MM.1S (cell line): Measurements from ENCODE around the gene MMADHC.

Experiments used
- DNase-seq: peaks from one replicate; pipeline ENCODE4 v3.0.0-alpha.2; 2015
- H2AFZ ChIP-seq: fragments of 300-600 bp; sonication (generic); 2 replicates; pipeline ENCODE4 v1.6.0; 2016; ENCODE audit warnings: antibody characterized with exemption, low read length
- H3F3A ChIP-seq: fragments of 300-600 bp; sonication (generic); 2 replicates; pipeline ENCODE4 v1.6.1; 2016; ENCODE audit warnings: mild to moderate bottlenecking, antibody characterized with exemption, low read length, moderate library complexity, mixed read lengths; ENCODE audit not compliant: insufficient read depth
- H3K27ac ChIP-seq: fragments of 300-600 bp; sonication (generic); 2 replicates; pipeline ENCODE4 v1.5.1; 2016; ENCODE audit warnings: mild to moderate bottlenecking, low read length
- H3K27me3 ChIP-seq: fragments of 300-600 bp; sonication (generic); replicated peaks from 2 replicates; pipeline ENCODE4 v1.6.0; 2016; ENCODE audit warnings: low read length; ENCODE audit not compliant: insufficient read depth
- H3K36me3 ChIP-seq: fragments of 300-600 bp; sonication (generic); replicated peaks from 2 replicates; pipeline ENCODE4 v1.6.1; 2016; ENCODE audit warnings: mild to moderate bottlenecking, low read length, mixed read lengths; ENCODE audit not compliant: insufficient read depth
- H3K4me1 ChIP-seq: fragments of 300-600 bp; sonication (generic); 2 replicates; pipeline ENCODE4 v1.6.1; 2016; ENCODE audit warnings: low read length, mixed read lengths
- H3K4me2 ChIP-seq: fragments of 300-600 bp; sonication (generic); 2 replicates; pipeline ENCODE4 v1.6.0; 2016; ENCODE audit warnings: low read depth, low read length
- H3K4me3 ChIP-seq: fragments of 300-600 bp; sonication (generic); 2 replicates; pipeline ENCODE4 v1.5.1; 2016; ENCODE audit warnings: low read length, mixed read lengths
- H3K79me2 ChIP-seq: fragments of 300-600 bp; sonication (generic); 2 replicates; pipeline ENCODE4 v1.6.1; 2016; ENCODE audit warnings: mixed run types, low read length, mixed read lengths
- H3K9ac ChIP-seq: fragments of 300-600 bp; sonication (generic); 2 replicates; pipeline ENCODE4 v1.6.1; 2016; ENCODE audit warnings: low read length, mixed read lengths
- H3K9me2 ChIP-seq: fragments of 300-600 bp; sonication (generic); replicated peaks from 2 replicates; pipeline ENCODE4 v1.6.1; 2016; ENCODE audit warnings: mild to moderate bottlenecking, low read length, mixed read lengths; ENCODE audit not compliant: insufficient read depth
- H3K9me3 ChIP-seq: fragments of 300-600 bp; sonication (generic); replicated peaks from 2 replicates; pipeline ENCODE4 v1.6.1; 2016; ENCODE audit warnings: mild to moderate bottlenecking, low read length, mixed read lengths; ENCODE audit not compliant: insufficient read depth
- H4K20me1 ChIP-seq: fragments of 300-600 bp; sonication (generic); 2 replicates; pipeline ENCODE4 v1.6.1; 2016; ENCODE audit warnings: mild to moderate bottlenecking, low read length, moderate library complexity, mixed read lengths; ENCODE audit not compliant: insufficient read depth
- EZH2 ChIP-seq: fragments of 300-600 bp; sonication (generic); optimal IDR thresholded peaks from 2 replicates; pipeline ENCODE3; 2017; ENCODE audit warnings: low read depth, mild to moderate bottlenecking, antibody characterized with exemption, low read length, mixed read lengths
- EZH2phosphoT487 ChIP-seq: fragments of 300-600 bp; sonication (generic); IDR thresholded peaks from 2 replicates; pipeline ENCODE4 v1.6.1; 2018; ENCODE audit warnings: antibody characterized with exemption, low read length
- TF ChIP-seq, protein P1 (sequence below): fragments of 300-600 bp; sonication (generic); IDR thresholded peaks from 2 replicates; pipeline ENCODE4 v1.5.1; 2016; ENCODE audit warnings: antibody characterized with exemption, low read length, mixed read lengths

MMADHC gene

DNA sequence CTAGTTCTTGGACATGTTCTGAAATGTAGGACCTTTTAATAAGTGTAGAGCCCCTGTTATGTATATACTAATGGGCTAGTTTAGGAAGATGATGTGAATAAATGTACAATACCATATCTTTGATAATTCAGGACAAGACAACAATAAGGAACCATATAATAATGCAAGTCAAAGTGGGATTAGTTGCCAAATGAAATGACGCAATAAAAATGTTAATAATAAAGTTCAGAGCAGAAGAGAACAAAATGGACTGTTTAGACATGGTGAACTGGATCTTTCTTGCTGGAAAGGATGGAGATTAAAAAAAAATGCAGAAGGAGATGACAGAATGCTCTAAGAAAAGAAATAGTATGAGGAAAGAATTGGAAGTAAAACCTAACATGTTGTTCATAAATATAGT is 43.7 kb downstream of the MMADHC start:
- no peaks in the 10 kb centered on the region for H3K79me2 ChIP-seq
- H3K4me2 ChIP-seq: no peak overlapping the region
- no peaks in the 10 kb centered on the region for H3K27me3 ChIP-seq
- no peaks in the 10 kb centered on the region for H3K9me3 ChIP-seq
- no peaks in the 10 kb centered on the region for H3K9me2 ChIP-seq
- no peak overlapping the region for H3K27ac ChIP-seq
- no peak overlapping the region for H3K4me3 ChIP-seq
- no peak for DNase-seq
- H3K4me1 ChIP-seq: 0 out of 2 replicates have a peak, but pooled peaks cover 4% of the 10 kb centered on the region
- TF ChIP-seq EZH2phosphoT487: no peak
- no peaks in the 10 kb centered on the region for H3K36me3 ChIP-seq
- H4K20me1 ChIP-seq: no peaks in the 10 kb centered on the region
- H3F3A ChIP-seq: no peaks in the 10 kb centered on the region
- no peak overlapping the region for H2AFZ ChIP-seq
- H3K9ac ChIP-seq: no peak overlapping the region

DNA sequence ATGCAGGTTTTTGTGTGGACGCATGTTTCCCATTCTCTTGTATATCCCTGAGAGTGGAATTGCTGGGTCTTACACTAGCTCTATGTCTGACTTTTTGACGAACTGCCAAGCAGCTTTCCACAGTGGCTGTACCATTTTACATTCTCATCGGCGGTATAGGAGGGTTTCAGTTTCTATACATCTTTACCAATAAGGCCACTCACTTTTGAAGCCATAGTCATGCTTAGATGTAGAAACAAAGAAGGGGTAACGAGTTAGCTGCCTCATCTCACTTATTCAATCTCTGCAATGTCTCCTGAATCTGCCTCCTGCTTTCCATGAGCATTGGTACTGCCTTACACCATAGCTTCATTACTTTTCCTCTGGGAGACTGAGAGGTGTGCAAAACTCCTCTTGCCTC is 47.4 kb downstream of the MMADHC start:
- Histone ChIP-seq H3K27me3 (no peaks in the 10 kb centered on the region), H3K79me2 (no peaks in the 10 kb centered on the region), H2AFZ (no peak overlapping the region), H3K9me2 (no peaks in the 10 kb centered on the region), H3K27ac (no peak overlapping the region), H3K36me3 (no peaks in the 10 kb centered on the region), H3F3A (no peaks in the 10 kb centered on the region), H3K4me1 (0 out of 2 replicates have a peak, but pooled peaks cover 7% of the 10 kb centered on the region), H3K9me3 (no peaks in the 10 kb centered on the region), H3K9ac (no peak overlapping the region), H3K4me2 (no peak overlapping the region), H3K4me3 (no peak overlapping the region), H4K20me1 (no peaks in the 10 kb centered on the region)
- no peak for DNase-seq
- TF ChIP-seq EZH2: no peak
- TF ChIP-seq, protein P1, sequence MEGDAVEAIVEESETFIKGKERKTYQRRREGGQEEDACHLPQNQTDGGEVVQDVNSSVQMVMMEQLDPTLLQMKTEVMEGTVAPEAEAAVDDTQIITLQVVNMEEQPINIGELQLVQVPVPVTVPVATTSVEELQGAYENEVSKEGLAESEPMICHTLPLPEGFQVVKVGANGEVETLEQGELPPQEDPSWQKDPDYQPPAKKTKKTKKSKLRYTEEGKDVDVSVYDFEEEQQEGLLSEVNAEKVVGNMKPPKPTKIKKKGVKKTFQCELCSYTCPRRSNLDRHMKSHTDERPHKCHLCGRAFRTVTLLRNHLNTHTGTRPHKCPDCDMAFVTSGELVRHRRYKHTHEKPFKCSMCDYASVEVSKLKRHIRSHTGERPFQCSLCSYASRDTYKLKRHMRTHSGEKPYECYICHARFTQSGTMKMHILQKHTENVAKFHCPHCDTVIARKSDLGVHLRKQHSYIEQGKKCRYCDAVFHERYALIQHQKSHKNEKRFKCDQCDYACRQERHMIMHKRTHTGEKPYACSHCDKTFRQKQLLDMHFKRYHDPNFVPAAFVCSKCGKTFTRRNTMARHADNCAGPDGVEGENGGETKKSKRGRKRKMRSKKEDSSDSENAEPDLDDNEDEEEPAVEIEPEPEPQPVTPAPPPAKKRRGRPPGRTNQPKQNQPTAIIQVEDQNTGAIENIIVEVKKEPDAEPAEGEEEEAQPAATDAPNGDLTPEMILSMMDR: no peak
- no peak for TF ChIP-seq EZH2phosphoT487

DNA sequence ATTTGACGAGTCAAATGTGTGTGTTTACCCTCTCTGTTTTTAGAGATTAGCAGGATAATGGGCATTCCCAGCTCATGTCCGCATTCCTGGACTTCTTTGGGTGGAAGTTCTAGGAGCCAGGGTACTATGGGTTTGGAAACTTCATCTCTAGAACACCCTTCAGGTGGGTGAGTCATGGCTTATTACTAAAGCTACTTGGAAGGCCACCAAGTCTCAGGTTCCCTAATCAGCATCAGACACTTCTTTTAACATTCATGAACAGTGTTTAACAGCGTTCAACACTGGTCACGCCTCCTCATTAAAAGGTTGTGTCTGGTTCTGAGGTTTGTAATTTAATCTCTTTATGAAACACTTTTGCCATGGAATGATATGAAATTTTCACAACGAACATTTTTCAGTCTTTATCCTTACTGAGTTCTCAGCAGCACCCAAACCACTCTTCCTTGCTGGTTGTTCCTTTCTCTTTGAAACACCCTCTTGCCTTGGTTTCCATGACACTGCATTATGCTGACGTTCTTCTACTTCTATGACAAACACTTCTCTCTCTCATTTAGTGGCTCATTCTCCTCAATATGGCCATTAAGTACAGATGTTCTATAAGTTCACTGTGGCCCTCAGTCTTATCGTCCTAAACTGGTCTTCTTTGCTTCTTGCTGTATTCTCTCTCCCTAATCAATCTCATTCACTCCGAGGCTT is 49.3 kb downstream of the MMADHC start:
- no peaks in the 10 kb centered on the region for H3K36me3 ChIP-seq
- H3K4me1 ChIP-seq: 0 out of 2 replicates have a peak, but pooled peaks cover 3% of the 10 kb centered on the region
- H3K4me3 ChIP-seq: no peak overlapping the region
- H3K9ac ChIP-seq: no peak overlapping the region
- H2AFZ ChIP-seq: no peak overlapping the region
- H3K27ac ChIP-seq: no peak overlapping the region
- no peak overlapping the region for H3K4me2 ChIP-seq
- H3F3A ChIP-seq: no peaks in the 10 kb centered on the region
- no peaks in the 10 kb centered on the region for H3K9me3 ChIP-seq
- TF ChIP-seq, protein P1: no peak
- TF ChIP-seq EZH2: no peak
- no peak for TF ChIP-seq EZH2phosphoT487
- H3K9me2 ChIP-seq: no peaks in the 10 kb centered on the region
- no peaks in the 10 kb centered on the region for H4K20me1 ChIP-seq
- DNase-seq: no peak
- H3K79me2 ChIP-seq: no peaks in the 10 kb centered on the region
- H3K27me3 ChIP-seq: no peaks in the 10 kb centered on the region

DNA sequence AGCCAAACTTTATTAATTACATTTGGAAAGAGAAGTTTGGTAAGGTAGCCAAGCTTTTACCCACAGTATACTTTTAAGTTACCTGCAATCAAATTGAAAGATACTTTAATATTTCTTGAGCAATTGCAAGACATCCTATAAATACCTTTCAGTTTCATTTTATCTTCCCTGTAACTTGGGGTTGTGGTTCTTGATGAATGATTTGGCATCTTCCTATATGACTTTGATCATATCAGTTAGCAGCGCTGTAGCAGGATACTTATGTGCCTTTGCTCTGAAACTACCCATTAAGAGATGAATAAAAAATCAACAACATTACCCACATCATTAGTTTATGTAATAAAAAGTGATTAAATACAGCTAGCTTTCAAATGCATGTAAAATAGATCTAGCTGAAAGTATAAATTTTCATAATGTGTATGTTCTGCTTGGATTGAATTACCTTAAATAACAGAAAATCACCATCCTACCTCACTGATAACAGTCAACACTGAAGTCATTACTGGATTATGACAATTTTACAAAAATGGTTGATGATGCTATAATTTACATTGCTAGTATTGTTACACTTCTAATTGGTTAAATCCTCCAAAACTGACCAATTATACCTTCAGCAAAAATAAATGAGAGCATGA is 50.4 kb downstream of the MMADHC start:
- H2AFZ ChIP-seq: no peak overlapping the region
- TF ChIP-seq, protein P1: no peak
- TF ChIP-seq EZH2 (no peak), EZH2phosphoT487 (no peak)
- H3K36me3 ChIP-seq: no peaks in the 10 kb centered on the region
- no peaks in the 10 kb centered on the region for H3F3A ChIP-seq
- peak; percentile 50 for DNase-seq
- H3K4me1 ChIP-seq: 0 out of 2 replicates have a peak, but pooled peaks cover 3% of the 10 kb centered on the region
- no peaks in the 10 kb centered on the region for H3K79me2 ChIP-seq
- H3K9ac ChIP-seq: no peak overlapping the region
- no peak overlapping the region for H3K27ac ChIP-seq
- no peaks in the 10 kb centered on the region for H4K20me1 ChIP-seq
- no peaks in the 10 kb centered on the region for H3K9me2 ChIP-seq
- H3K4me3 ChIP-seq: no peak overlapping the region
- peak overlapping the region; percentile 21; the same call in 1 of the 2 replicates for H3K4me2 ChIP-seq
- H3K9me3 ChIP-seq: no peaks in the 10 kb centered on the region
- H3K27me3 ChIP-seq: no peaks in the 10 kb centered on the region
